H54 (cell line): ENCODE results near the gene POLR2F.
"Not testable (repeated sequence)": the region's sequence is repeated elsewhere in the genome, so short reads cannot be mapped to it uniquely, and the experiment has no call there.

Source experiments
- DNase-seq: peaks from one replicate; pipeline ENCODE4 v3.0.0; 2011; ENCODE audit warnings: low spot score, mixed read lengths; ENCODE audit not compliant: insufficient read length
- FAIRE-seq: peaks from 3 replicates; lab custom pipeline; 2011; peaks lifted over from hg19 to GRCh38; lab: Jason Lieb, UNC
- POLR2A ChIP-seq: IDR thresholded peaks from 2 replicates; pipeline ENCODE4 v1.6.1; 2011; ENCODE audit warnings: low read depth, mild to moderate bottlenecking, low read length

Gene POLR2F

GRCh38 chr22:37954686-37955085 lies 1.2 kb downstream of the POLR2F start:
- FAIRE-seq (no peak), DNase-seq (no peak)
- TF ChIP-seq POLR2A = no peak

GRCh38 chr22:37955825-37956397 lies 2.4 kb downstream of the POLR2F start:
- not testable (repeated sequence) for FAIRE-seq, DNase-seq

GRCh38 chr22:37957232-37957631 lies 3.7 kb downstream of the POLR2F start:
- DNase-seq = no peak
- no peak for TF ChIP-seq POLR2A
- FAIRE-seq = no peak

GRCh38 chr22:37959231-37959825 lies 5.8 kb downstream of the POLR2F start:
- no peak for TF ChIP-seq POLR2A
- DNase-seq = no peak
- no peak for FAIRE-seq

- DNase-seq (no peak), FAIRE-seq (no peak)
- no peak for TF ChIP-seq POLR2A
These were observed 7.6 kb downstream of the POLR2F start for GRCh38 chr22:37961062-37961461.

GRCh38 chr22:37965940-37966664 lies 12.6 kb downstream of the POLR2F start:
- no peak for DNase-seq
- TF ChIP-seq POLR2A = no peak
- no peak for FAIRE-seq

- no peak for TF ChIP-seq POLR2A
- FAIRE-seq (no peak), DNase-seq (no peak)
These were observed 13.6 kb downstream of the POLR2F start for GRCh38 chr22:37967147-37967546.

GRCh38 chr22:37967637-37968451 lies 14.3 kb downstream of the POLR2F start:
- no peak for TF ChIP-seq POLR2A
- FAIRE-seq (no peak), DNase-seq (no peak)

- FAIRE-seq = no peak
- no peak for DNase-seq
- TF ChIP-seq POLR2A = no peak
These were observed 15.2 kb downstream of the POLR2F start for GRCh38 chr22:37968452-37969251.

GRCh38 chr22:37970864-37971263 lies 17.4 kb downstream of the POLR2F start:
- TF ChIP-seq POLR2A = no peak
- FAIRE-seq (no peak), DNase-seq (no peak)

GRCh38 chr22:37971475-37972434 lies 18.3 kb downstream of the POLR2F start:
- FAIRE-seq (no peak), DNase-seq (no peak)
- TF ChIP-seq POLR2A = no peak

GRCh38 chr22:37972527-37972926 lies 19.0 kb downstream of the POLR2F start:
- no peak for TF ChIP-seq POLR2A
- FAIRE-seq = no peak
- no peak for DNase-seq
